ENCODE results near the gene CBARP. TPM values are rescaled to one million over a fixed set of nuclear protein-coding genes. Genes with fewer than 3 reads are reported as not detected.

Gene CBARP
- total RNA-seq, 1 experiment from 2014 or later = 28.4 TPM

DNA sequence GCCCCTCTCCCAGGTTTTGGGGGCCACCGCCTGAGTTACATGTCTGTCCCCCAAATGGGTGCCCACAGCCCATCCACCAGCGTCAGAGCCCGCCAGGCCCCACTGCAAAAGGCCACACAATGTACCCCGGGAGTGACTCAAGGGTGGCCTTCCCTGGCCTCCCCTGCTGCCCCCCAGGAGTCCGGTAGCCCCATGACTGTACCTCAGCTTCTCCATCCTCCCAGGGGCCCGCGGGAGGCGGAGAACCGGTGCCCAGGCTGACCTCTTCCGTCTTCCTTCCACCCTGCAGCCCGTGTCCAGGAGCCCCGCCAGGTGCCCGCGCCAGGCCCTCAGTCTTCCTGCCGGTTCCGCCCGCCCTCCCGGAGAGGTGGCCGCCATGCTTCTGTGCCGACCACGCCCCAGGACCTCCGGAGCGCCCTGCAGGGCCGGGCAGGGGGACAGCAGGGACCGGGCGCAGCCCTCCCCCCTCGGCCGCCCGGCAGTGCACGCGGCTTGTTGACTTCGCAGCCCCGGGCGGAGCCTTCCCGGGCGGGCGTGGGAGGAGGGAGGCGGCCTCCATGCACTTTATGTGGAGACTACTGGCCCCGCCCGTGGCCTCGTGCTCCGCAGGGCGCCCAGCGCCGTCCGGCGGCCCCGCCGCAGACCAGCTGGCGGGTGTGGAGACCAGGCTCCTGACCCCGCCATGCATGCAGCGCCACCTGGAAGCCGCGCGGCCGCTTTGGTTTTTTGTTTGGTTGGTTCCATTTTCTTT, 10.3 kb downstream of the CBARP start:
- Histone ChIP-seq H2AFZ (ENCODE audit: low read length) (no peak overlapping the region), H3K23me2 (ENCODE audit: insufficient read length, low read depth, low read length, poor library complexity, severe bottlenecking) (no peaks in the 10 kb centered on the region), H3T11ph (ENCODE audit: low read length) (no peak overlapping the region), H3K4me2 (ENCODE audit: insufficient read depth, insufficient read length, low read length) (no peak overlapping the region), H3K4ac (ENCODE audit: low read depth, low read length) (no peak overlapping the region), H3K56ac (ENCODE audit: insufficient read length, low read depth, low read length) (no peak overlapping the region), H2BK12ac (ENCODE audit: insufficient read length, low read depth, low read length) (no peak overlapping the region), H3K14ac (ENCODE audit: insufficient read depth, low read length) (no peak overlapping the region), H3K9me3 (ENCODE audit: control insufficient read depth, low read depth, low read length) (no peaks in the 10 kb centered on the region), H2BK120ac (ENCODE audit: low read depth, low read length, poor library complexity, severe bottlenecking) (no peak overlapping the region), H2AK5ac (ENCODE audit: insufficient read length, low read length) (no peak overlapping the region), H3K27me3 (ENCODE audit: insufficient read depth, low read length) (no peaks in the 10 kb centered on the region), H4K20me1 (ENCODE audit: control insufficient read depth, insufficient read depth, insufficient read length) (no peaks in the 10 kb centered on the region), H2BK15ac (ENCODE audit: low read depth, low read length) (no peak overlapping the region), H2BK5ac (ENCODE audit: insufficient read length, low read length) (no peak overlapping the region), H4K8ac (replicated peaks; ENCODE audit: insufficient read length, low read depth, low read length) (no peak overlapping the region), H3K4me1 (ENCODE audit: insufficient read depth, low read length) (no peaks in the 10 kb centered on the region), H2BK20ac (ENCODE audit: low read depth, low read length, poor library complexity, severe bottlenecking) (no peak overlapping the region), H3K18ac (ENCODE audit: insufficient read length, low read depth, low read length) (no peak overlapping the region), H3K9ac (ENCODE audit: extremely low read depth, insufficient read length, low read length) (no peak overlapping the region), H3K23ac (ENCODE audit: insufficient read length, low read depth, low read length) (no peak overlapping the region), H4K5ac (ENCODE audit: insufficient read length, low read depth, low read length) (no peak overlapping the region), H4K91ac (ENCODE audit: insufficient read length, low read depth, low read length) (no peak overlapping the region), H3K27ac (ENCODE audit: insufficient read length, low read depth, low read length) (no peak overlapping the region), H3K79me1 (ENCODE audit: insufficient read depth, low read depth, low read length, poor library complexity, severe bottlenecking) (no peaks in the 10 kb centered on the region), H3K79me2 (ENCODE audit: insufficient read depth, low read length) (no peaks in the 10 kb centered on the region)
- H3K4me3 Mint-ChIP-seq = no peak overlapping the region
- WGBS (ENCODE audit: extremely low coverage, insufficient read length, low lambda C conversion rate) = no CpG with 5 or more reads among the region's 56 CpGs
- H3K27ac Mint-ChIP-seq = no peak overlapping the region
- peaks cover 2 to 16% (median 15%) of the 10 kb centered on the region in 3 experiments; a peak in 5 of 7 replicates for H3K36me3 Mint-ChIP-seq (ENCODE audit: insufficient read depth in 1 of 3, low read depth in 3 of 3)
- no peak for DNase-seq
- TF ChIP-seq, protein P1, sequence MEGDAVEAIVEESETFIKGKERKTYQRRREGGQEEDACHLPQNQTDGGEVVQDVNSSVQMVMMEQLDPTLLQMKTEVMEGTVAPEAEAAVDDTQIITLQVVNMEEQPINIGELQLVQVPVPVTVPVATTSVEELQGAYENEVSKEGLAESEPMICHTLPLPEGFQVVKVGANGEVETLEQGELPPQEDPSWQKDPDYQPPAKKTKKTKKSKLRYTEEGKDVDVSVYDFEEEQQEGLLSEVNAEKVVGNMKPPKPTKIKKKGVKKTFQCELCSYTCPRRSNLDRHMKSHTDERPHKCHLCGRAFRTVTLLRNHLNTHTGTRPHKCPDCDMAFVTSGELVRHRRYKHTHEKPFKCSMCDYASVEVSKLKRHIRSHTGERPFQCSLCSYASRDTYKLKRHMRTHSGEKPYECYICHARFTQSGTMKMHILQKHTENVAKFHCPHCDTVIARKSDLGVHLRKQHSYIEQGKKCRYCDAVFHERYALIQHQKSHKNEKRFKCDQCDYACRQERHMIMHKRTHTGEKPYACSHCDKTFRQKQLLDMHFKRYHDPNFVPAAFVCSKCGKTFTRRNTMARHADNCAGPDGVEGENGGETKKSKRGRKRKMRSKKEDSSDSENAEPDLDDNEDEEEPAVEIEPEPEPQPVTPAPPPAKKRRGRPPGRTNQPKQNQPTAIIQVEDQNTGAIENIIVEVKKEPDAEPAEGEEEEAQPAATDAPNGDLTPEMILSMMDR (conservative IDR thresholded peaks at IDR 0.05) = no peak
- no peaks in the 10 kb centered on the region for H3K27me3 Mint-ChIP-seq (ENCODE audit: low read depth)
- 0 out of 4 replicates have a peak, but pooled peaks cover 0 to 2% of the 10 kb centered on the region in 2 experiments for H3K4me1 Mint-ChIP-seq
- H3K9me3 Mint-ChIP-seq = no peaks in the 10 kb centered on the region

Measured in H9 (cell line).